Activated naive CD8-positive, alpha-beta T cell (primary cell): ENCODE results near the gene TRAPPC2B.

Experiments used
- H3K27ac Mint-ChIP-seq: one replicate; pipeline ENCODE4 v1.8.0; 2021; ENCODE audit warnings: mixed read lengths
- H3K27me3 Mint-ChIP-seq: one replicate; pipeline ENCODE4 v1.8.0; 2021; ENCODE audit warnings: mixed read lengths
- H3K36me3 Mint-ChIP-seq: one replicate; pipeline ENCODE4 v1.8.0; 2021; ENCODE audit warnings: mixed read lengths
- H3K4me1 Mint-ChIP-seq: one replicate; pipeline ENCODE4 v1.8.0; 2021; ENCODE audit warnings: low read depth, mixed read lengths
- H3K4me3 Mint-ChIP-seq: one replicate; pipeline ENCODE4 v1.8.0; 2021; ENCODE audit warnings: mild to moderate bottlenecking, mixed read lengths
- H3K9me3 Mint-ChIP-seq: one replicate; pipeline ENCODE4 v1.8.0; 2021; ENCODE audit warnings: low read depth, mixed read lengths

The TRAPPC2B gene

GRCh38 chr19:57362997-57363687, at the start of gene TRAPPC2B, which contains the start of gene ZNF547:
TRAPPC2B (plus strand) TSS chr19:57363551; CDS start chr19:57364834, 1,283 bp downstream.
ZNF547 (plus strand) TSS chr19:57363551; CDS start chr19:57368556, 5,005 bp downstream.
- H3K27me3 Mint-ChIP-seq: no peaks in the 10 kb centered on the region
- peak within 1 kb of the TSS; percentile 93 for H3K4me3 Mint-ChIP-seq
- H3K36me3 Mint-ChIP-seq: peaks cover 30% of the 10 kb centered on the region
- peak within 1 kb of the TSS; percentile 94 for H3K27ac Mint-ChIP-seq
- H3K9me3 Mint-ChIP-seq: peaks cover 8% of the 10 kb centered on the region
- peaks cover 15% of the 10 kb centered on the region for H3K4me1 Mint-ChIP-seq

GRCh38 chr19:57314146-57314545, 49.2 kb upstream of the TRAPPC2B start:
- no peak overlapping the region for H3K4me3 Mint-ChIP-seq

GRCh38 chr19:57317503-57317902, 45.8 kb upstream of the TRAPPC2B start:
- Mint-ChIP-seq H3K27me3 (peaks cover 20% of the 10 kb centered on the region), H3K4me3 (no peak overlapping the region), H3K27ac (no peak overlapping the region), H3K4me1 (peaks cover 22% of the 10 kb centered on the region), H3K36me3 (peaks cover 21% of the 10 kb centered on the region), H3K9me3 (peaks cover 28% of the 10 kb centered on the region)

More at GRCh38 chr19:57314146-57314545, 49.2 kb upstream of the TRAPPC2B start:
- H3K9me3 Mint-ChIP-seq: peaks cover 29% of the 10 kb centered on the region
- peaks cover 13% of the 10 kb centered on the region for H3K36me3 Mint-ChIP-seq
- H3K27ac Mint-ChIP-seq: no peak overlapping the region
- H3K27me3 Mint-ChIP-seq: peaks cover 20% of the 10 kb centered on the region
- no peaks in the 10 kb centered on the region for H3K4me1 Mint-ChIP-seq

- Mint-ChIP-seq H3K4me3 (peak overlapping the region; percentile 95), H3K27ac (peak overlapping the region; percentile 93), H3K27me3 (peaks cover 18% of the 10 kb centered on the region), H3K36me3 (peaks cover 35% of the 10 kb centered on the region), H3K4me1 (peaks cover 26% of the 10 kb centered on the region), H3K9me3 (peaks cover 28% of the 10 kb centered on the region)
These were observed 43.5 kb upstream of the TRAPPC2B start for GRCh38 chr19:57319869-57320179.

GRCh38 chr19:57320180-57321084, 42.9 kb upstream of the TRAPPC2B start, which contains the start of gene ZNF543:
ZNF543 (plus strand) TSS chr19:57320472; CDS start chr19:57320854, 382 bp downstream.
- H3K27ac Mint-ChIP-seq: peak within 1 kb of the TSS; percentile 93
- peaks cover 28% of the 10 kb centered on the region for H3K9me3 Mint-ChIP-seq
- H3K36me3 Mint-ChIP-seq: peaks cover 41% of the 10 kb centered on the region
- peak within 1 kb of the TSS; percentile 95 for H3K4me3 Mint-ChIP-seq
- peaks cover 18% of the 10 kb centered on the region for H3K27me3 Mint-ChIP-seq
- peaks cover 26% of the 10 kb centered on the region for H3K4me1 Mint-ChIP-seq

DNA sequence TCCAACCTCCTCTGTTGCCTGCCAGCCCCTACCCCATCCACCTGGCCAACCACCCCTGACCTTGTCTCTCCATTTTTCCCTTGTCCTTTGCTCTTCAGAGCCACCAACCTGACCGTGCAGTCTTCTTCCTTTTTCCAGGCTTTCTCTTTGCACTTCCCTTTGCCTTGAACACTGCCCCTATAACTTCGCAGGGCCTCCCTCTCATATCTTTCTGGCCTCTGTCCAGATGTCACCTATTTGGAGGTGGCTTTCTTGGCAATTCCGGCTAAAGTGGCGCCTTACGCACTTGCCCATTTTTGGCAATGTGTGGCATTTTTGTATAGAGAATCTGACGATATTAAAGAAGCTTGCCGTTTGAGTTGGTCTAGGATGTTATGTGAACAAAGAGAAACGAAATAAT, 42.2 kb upstream of the TRAPPC2B start:
- Mint-ChIP-seq H3K27ac (peak overlapping the region; percentile 93), H3K4me3 (peak overlapping the region; percentile 95), H3K27me3 (peaks cover 11% of the 10 kb centered on the region), H3K9me3 (peaks cover 23% of the 10 kb centered on the region), H3K4me1 (peaks cover 26% of the 10 kb centered on the region), H3K36me3 (peaks cover 43% of the 10 kb centered on the region)

- peaks cover 44% of the 10 kb centered on the region for H3K36me3 Mint-ChIP-seq
These were observed 41.6 kb upstream of the TRAPPC2B start for GRCh38 chr19:57321751-57322150.

DNA sequence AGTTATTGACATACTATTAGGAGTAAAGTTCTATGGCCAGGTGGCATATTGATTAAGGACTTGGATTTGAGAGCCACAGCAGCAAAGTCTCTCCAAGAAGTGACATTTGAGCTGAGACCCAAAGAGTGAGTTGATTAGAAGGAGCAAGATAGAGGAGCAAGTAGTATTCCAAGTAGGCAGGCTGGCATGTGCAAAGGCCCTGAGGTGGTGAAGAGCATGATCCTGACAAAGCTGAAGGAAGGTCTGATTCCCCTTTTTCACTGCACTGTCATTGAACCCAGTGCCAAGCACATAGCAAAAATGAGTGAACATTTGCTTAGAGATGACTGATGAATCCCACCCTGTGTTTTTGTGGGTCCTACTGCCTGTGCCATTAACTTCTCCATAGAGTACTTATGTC, 38.4 kb upstream of the TRAPPC2B start:
- no peak overlapping the region for H3K27ac Mint-ChIP-seq
- peaks cover 63% of the 10 kb centered on the region for H3K36me3 Mint-ChIP-seq
- H3K9me3 Mint-ChIP-seq: peaks cover 23% of the 10 kb centered on the region
- no peaks in the 10 kb centered on the region for H3K27me3 Mint-ChIP-seq
- no peak overlapping the region for H3K4me3 Mint-ChIP-seq
- H3K4me1 Mint-ChIP-seq: peaks cover 20% of the 10 kb centered on the region

More at GRCh38 chr19:57321751-57322150, 41.6 kb upstream of the TRAPPC2B start:
- Mint-ChIP-seq H3K9me3 (peaks cover 19% of the 10 kb centered on the region), H3K27ac (no peak overlapping the region), H3K4me3 (peak overlapping the region; percentile 95), H3K27me3 (peaks cover 7% of the 10 kb centered on the region), H3K4me1 (peaks cover 26% of the 10 kb centered on the region)

DNA sequence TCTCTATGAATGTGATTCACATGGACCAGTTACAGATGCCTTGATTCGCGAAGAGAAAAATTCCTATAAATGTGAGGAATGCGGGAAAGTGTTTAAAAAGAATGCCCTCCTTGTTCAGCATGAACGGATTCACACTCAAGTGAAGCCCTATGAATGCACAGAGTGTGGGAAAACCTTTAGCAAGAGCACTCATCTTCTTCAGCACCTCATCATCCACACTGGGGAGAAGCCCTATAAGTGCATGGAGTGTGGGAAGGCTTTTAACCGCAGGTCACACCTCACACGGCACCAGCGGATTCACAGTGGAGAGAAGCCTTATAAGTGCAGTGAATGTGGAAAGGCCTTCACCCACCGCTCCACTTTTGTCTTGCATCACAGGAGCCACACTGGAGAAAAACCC, 35.4 kb upstream of the TRAPPC2B start:
- Mint-ChIP-seq H3K9me3 (peaks cover 20% of the 10 kb centered on the region), H3K27me3 (no peaks in the 10 kb centered on the region), H3K36me3 (peaks cover 60% of the 10 kb centered on the region), H3K4me3 (no peak overlapping the region), H3K27ac (no peak overlapping the region), H3K4me1 (no peaks in the 10 kb centered on the region)

DNA sequence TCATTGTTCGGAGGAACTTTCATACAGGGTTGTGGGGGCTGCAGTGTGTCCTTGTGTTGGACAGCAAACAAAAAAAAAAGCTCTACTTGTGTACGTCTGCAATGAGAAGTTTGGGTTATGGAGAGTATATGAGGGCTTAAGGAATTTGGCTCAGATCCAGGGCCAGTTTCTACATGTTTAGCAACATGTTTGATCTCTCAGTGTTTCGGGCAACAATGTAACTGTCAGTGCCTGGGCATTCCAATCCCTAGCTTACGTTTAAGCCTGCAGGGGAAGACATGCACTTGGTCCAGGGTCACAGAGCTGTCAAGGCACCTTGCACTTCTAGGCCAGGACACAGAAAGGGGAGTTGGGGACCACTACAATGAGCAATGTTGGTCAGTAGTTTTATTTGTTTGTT, 29.2 kb upstream of the TRAPPC2B start:
- H3K4me1 Mint-ChIP-seq: no peaks in the 10 kb centered on the region

GRCh38 chr19:57338877-57339276, 24.5 kb upstream of the TRAPPC2B start:
- Mint-ChIP-seq H3K36me3 (peaks cover 22% of the 10 kb centered on the region), H3K9me3 (peaks cover 26% of the 10 kb centered on the region), H3K4me1 (no peaks in the 10 kb centered on the region), H3K27me3 (no peaks in the 10 kb centered on the region), H3K4me3 (no peak overlapping the region), H3K27ac (no peak overlapping the region)

More for the DNA sequence above, 29.2 kb upstream of the TRAPPC2B start:
- Mint-ChIP-seq H3K27me3 (no peaks in the 10 kb centered on the region), H3K27ac (no peak overlapping the region), H3K9me3 (peaks cover 18% of the 10 kb centered on the region), H3K36me3 (peaks cover 30% of the 10 kb centered on the region), H3K4me3 (no peak overlapping the region)

DNA sequence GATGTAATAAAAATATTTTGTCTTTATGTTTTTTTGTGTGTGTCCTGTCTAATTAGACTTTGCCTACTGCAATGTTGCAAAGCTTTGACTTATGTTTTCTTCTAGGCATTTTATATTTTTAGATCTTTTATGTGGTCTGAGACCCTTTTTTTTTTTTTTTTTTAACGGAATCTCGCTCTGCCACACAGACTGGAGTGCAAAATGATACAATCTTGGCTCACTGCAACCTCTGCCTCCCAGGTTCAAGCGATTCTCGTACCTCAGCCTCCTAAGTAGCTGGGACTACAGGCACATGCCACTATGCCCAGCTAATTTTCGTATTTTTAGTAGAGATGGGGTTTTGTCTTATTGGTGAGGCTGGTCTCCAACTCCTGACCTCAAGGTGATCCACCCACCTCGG, 20.8 kb upstream of the TRAPPC2B start:
- H3K4me3 Mint-ChIP-seq: no peak overlapping the region
- peaks cover 6% of the 10 kb centered on the region for H3K27me3 Mint-ChIP-seq
- no peak overlapping the region for H3K27ac Mint-ChIP-seq
- peaks cover 18% of the 10 kb centered on the region for H3K9me3 Mint-ChIP-seq
- peaks cover 15% of the 10 kb centered on the region for H3K36me3 Mint-ChIP-seq
- no peaks in the 10 kb centered on the region for H3K4me1 Mint-ChIP-seq

DNA sequence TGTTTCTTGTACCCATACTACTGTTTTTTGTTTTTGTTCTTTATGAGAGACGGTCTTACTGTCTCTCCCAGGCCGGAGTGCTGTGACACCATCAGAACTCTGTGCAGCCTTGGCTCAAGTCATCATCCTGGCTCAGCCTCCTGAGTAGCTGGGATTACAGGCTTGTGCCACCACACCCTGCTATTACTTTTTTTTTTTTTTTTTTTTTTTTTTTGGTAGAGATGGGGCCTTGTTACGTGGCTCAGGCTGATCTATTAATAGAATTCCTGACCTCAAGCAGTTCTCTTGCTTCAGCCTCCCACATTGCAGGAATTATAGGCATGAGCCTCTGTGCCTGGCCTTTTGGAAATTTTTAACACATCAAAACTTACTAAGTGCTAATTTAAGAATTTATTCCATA, 15.2 kb upstream of the TRAPPC2B start:
- peaks cover 14% of the 10 kb centered on the region for H3K9me3 Mint-ChIP-seq
- H3K27me3 Mint-ChIP-seq: peaks cover 6% of the 10 kb centered on the region
- H3K36me3 Mint-ChIP-seq: peaks cover 25% of the 10 kb centered on the region
- H3K4me1 Mint-ChIP-seq: peaks cover 27% of the 10 kb centered on the region
- H3K27ac Mint-ChIP-seq: no peak overlapping the region
- no peak overlapping the region for H3K4me3 Mint-ChIP-seq

DNA sequence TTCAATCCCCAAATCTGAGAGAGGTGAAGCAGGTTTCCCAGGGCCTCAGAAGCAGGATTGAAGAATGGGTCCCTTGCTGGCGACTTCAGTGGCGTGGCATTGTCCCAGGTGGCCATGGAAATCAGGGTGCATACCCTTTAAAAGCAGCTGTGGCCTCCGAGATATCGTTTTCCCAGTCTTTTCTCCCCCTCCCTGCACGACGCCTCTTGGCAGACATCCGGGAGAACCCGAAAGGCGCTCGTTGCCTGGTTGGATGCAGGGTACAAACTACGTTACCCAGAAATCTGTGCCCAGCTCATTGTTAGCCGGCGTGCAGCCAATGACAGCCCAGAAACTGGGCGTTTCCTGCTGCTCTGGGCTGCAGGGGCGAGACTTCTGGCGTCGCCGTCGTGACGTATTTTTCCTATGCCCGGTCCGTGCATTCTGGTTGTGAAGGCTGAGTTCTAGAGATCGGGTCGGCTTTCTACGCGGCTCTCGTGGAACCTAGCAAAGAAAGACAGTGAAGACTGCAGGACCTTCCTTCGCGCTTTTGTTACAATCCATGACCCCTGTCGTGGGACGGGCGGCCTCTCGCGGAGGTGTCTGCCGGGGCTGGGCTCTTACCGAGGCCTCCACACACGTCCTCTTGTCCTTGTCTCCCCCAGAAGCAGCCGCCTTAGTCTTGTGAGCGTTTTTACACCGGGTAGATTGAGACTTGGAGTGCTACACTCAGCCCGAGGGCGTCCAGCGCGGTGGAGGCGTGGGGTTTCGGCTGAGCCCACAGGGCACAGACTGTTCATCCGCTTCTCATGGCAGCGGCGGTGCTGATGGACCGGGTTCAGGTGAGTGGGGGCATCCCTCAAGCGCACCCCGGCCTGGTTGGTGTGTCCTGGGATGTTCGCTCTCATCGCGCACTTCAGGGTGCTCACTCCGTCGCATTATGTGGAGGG, 12.2 kb upstream of the TRAPPC2B start, which contains the start of gene ZNF304:
TSS of gene ZNF304 (plus strand) at position 395 of the 929 bp plus-strand sequence. CDS start at position 789, 394 bp downstream.
- Mint-ChIP-seq H3K4me1 (peaks cover 34% of the 10 kb centered on the region), H3K27me3 (peaks cover 4% of the 10 kb centered on the region), H3K9me3 (peaks cover 27% of the 10 kb centered on the region), H3K27ac (peak within 1 kb of the TSS; percentile 87), H3K36me3 (peaks cover 52% of the 10 kb centered on the region), H3K4me3 (peak within 1 kb of the TSS; percentile 96)
